Measurements from ENCODE around the gene TMEM39A. TPM values are rescaled to one million over a fixed set of nuclear protein-coding genes. Genes with fewer than 3 reads are reported as not detected.

The TMEM39A gene
- total RNA-seq, 1 experiment from 2014 or later = 46.8 TPM

DNA sequence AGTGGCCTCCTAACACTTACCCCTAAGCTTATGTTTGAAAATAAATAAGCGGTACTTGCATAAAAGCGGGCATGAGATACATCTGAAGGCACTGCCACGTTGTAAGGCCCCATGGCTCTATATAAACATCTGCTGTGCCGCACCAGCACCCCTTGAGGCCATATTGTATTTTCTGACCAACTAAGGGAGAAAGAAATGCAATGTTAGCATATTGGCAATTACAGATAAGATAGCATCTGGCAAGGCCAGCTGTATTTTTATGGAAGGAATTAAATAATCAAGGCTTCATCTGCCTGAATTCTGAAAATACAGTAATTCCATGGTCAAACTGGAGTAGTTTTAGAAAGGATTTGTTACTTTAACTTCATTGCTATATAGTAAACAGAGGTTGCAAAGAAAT is 28.7 kb downstream of the TMEM39A start:
- POLR2A ChIA-PET (ENCODE audit: unreplicated experiment) = no interaction called here
- TF ChIP-seq EZH2 (IDR thresholded peaks at IDR 0.05; ENCODE audit: low read depth) (no peak), CTCF (conservative IDR thresholded peaks at IDR 0.05) (no peak)
- Histone ChIP-seq H3K27ac (no peak overlapping the region), H3K27me3 (ENCODE audit: insufficient read depth, low read depth) (no peaks in the 10 kb centered on the region), H3K4me3 (no peak overlapping the region), H2AFZ (no peak overlapping the region), H4K20me1 (ENCODE audit: insufficient read depth) (no peaks in the 10 kb centered on the region), H3F3A (ENCODE audit: insufficient read depth, low read depth) (no peaks in the 10 kb centered on the region), H3K4me1 (replicated peaks; ENCODE audit: insufficient read depth) (no peaks in the 10 kb centered on the region), H3K9me2 (ENCODE audit: insufficient read depth) (no peaks in the 10 kb centered on the region), H3K9me3 (ENCODE audit: insufficient read depth, low read depth) (peaks cover 15% of the 10 kb centered on the region; the same call in 1 of the 2 replicates), H3K4me2 (no peak overlapping the region), H3K79me2 (ENCODE audit: low read depth) (no peaks in the 10 kb centered on the region), H3K36me3 (ENCODE audit: low read depth) (peaks cover 69% of the 10 kb centered on the region)
- CTCF ChIA-PET = no interaction called here
- no peak for DNase-seq
- intact Hi-C loops (cut with micrococcal nuclease; ENCODE audit: unreplicated experiment) = no loop called here
- BruUV-seq (replicated peaks) = no TSS peak

DNA sequence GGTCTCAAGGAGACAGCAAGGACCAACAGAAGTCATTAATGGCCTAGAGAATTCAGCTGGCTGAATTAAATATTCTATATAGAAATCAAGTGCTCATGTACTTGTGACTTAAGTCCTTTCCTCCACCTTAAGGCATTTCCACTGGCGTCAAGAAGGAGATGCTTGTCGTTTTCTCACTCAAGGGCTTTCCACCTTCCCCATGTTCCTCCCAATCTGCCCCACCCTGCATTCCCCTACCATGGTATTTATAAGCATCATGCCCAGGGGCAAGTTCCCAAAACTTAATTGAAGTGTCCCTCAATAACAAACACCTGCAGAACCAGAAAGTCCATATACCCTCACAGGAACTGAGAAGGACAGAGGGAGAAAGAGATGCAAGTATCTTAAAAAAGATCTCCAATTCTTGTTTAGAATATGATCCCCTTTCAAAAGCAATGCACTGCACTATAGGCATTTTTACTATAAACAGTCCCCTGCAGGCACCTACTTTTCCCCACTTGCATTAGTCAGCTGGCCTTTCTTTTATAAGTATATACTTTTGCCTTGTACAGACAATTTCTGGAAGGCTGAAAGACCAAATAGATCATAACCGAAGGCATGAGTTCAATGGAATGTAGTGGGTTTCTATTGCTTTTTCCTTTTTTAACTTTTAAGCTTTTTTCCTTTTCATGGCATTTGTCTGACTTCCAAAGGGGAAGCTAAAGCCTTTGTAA is 29.6 kb downstream of the TMEM39A start:
- Histone ChIP-seq H4K20me1 (ENCODE audit: insufficient read depth) (no peaks in the 10 kb centered on the region), H3K27me3 (ENCODE audit: insufficient read depth, low read depth) (no peaks in the 10 kb centered on the region), H3K79me2 (ENCODE audit: low read depth) (no peaks in the 10 kb centered on the region), H3K9me3 (ENCODE audit: insufficient read depth, low read depth) (peaks cover 23% of the 10 kb centered on the region; the same call in 1 of the 2 replicates), H3K4me3 (no peak overlapping the region), H3K4me2 (no peak overlapping the region), H3F3A (ENCODE audit: insufficient read depth, low read depth) (no peaks in the 10 kb centered on the region), H3K36me3 (ENCODE audit: low read depth) (peaks cover 75% of the 10 kb centered on the region), H3K4me1 (replicated peaks; ENCODE audit: insufficient read depth) (no peaks in the 10 kb centered on the region), H2AFZ (no peak overlapping the region), H3K9me2 (ENCODE audit: insufficient read depth) (no peaks in the 10 kb centered on the region), H3K27ac (no peak overlapping the region)
- intact Hi-C loops (cut with micrococcal nuclease; ENCODE audit: unreplicated experiment) = no loop called here
- ChIA-PET POLR2A (ENCODE audit: unreplicated experiment) (no interaction called here), CTCF (no interaction called here)
- no peak for DNase-seq
- no peak for TF ChIP-seq CTCF (conservative IDR thresholded peaks at IDR 0.05)
- no peak for TF ChIP-seq EZH2 (IDR thresholded peaks at IDR 0.05; ENCODE audit: low read depth)
- BruUV-seq (replicated peaks) = no TSS peak

DNA sequence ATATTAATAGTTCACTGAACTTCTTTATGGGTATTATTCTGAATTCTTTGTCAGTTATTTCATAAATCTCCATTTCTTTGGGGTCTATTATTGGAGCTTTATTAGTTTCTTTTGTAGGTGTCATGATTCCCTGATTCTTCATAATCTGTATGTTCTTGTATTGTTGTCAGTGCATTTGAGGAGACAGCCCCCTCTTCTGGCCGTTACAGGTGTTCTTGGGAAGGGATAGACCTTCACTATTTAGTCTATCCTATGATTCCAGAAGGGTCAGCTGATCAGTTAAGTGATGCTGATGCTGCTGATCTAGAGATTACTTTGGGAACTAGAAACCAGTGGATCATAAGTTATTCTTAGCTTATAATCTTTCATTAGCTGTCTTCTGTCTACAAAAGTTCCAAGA is 34.9 kb downstream of the TMEM39A start:
- H3K79me2 ChIP-seq (ENCODE audit: low read depth) = no peaks in the 10 kb centered on the region
- ChIA-PET CTCF (no interaction called here), POLR2A (ENCODE audit: unreplicated experiment) (interaction anchor here (0.6 kb wide), 1 partner anchor 358 kb away, joined by 3 read pairs; no protein-coding TSS in a partner anchor)
- TF ChIP-seq EZH2 (IDR thresholded peaks at IDR 0.05; ENCODE audit: low read depth) = no peak
- TF ChIP-seq CTCF (conservative IDR thresholded peaks at IDR 0.05) = no peak
- H4K20me1 ChIP-seq (ENCODE audit: insufficient read depth) = no peaks in the 10 kb centered on the region
- no peaks in the 10 kb centered on the region for H3K4me1 ChIP-seq (replicated peaks; ENCODE audit: insufficient read depth)
- BruUV-seq (replicated peaks) = no TSS peak
- H3K4me2 ChIP-seq = no peak overlapping the region
- H3K27me3 ChIP-seq (ENCODE audit: insufficient read depth, low read depth) = no peaks in the 10 kb centered on the region
- no peaks in the 10 kb centered on the region for H3K9me2 ChIP-seq (ENCODE audit: insufficient read depth)
- intact Hi-C loops (cut with micrococcal nuclease; ENCODE audit: unreplicated experiment) = no loop called here
- H3K4me3 ChIP-seq = no peak overlapping the region
- H2AFZ ChIP-seq = no peak overlapping the region
- no peak for DNase-seq
- H3K27ac ChIP-seq = no peak overlapping the region
- peaks cover 59% of the 10 kb centered on the region for H3K9me3 ChIP-seq (ENCODE audit: insufficient read depth, low read depth)
- H3K36me3 ChIP-seq (ENCODE audit: low read depth) = peaks cover 44% of the 10 kb centered on the region
- H3F3A ChIP-seq (ENCODE audit: insufficient read depth, low read depth) = peaks cover 6% of the 10 kb centered on the region; the same call in 1 of the 2 replicates

Data from PC-9 (cell line).